GM12878 (cell line): ENCODE results near the gene RABL3. TPM values are rescaled to one million over a fixed set of nuclear protein-coding genes. Genes with fewer than 3 reads are reported as not detected.

Experiments
- CHD4 ChIP-seq: fragments of 200-600 bp; sonication (generic); IDR thresholded peaks from 2 replicates; pipeline ENCODE4 v1.6.1; 2016; ENCODE audit warnings: mild to moderate bottlenecking
- E4F1 ChIP-seq: fragments of 450-650 bp; IDR thresholded peaks from 2 replicates; pipeline ENCODE4 v1.6.1; 2018; ENCODE audit warnings: borderline replicate concordance, mild to moderate bottlenecking; ENCODE audit not compliant: partially characterized antibody
- EGR1 ChIP-seq, 2 experiments: IDR thresholded peaks; 1 replicate in 1 of 2; 2 replicates in 1 of 2; pipeline ENCODE4 v1.6.1; 2011 to 2012; ENCODE audit warnings: low read depth in 2 of 2, low read length in 2 of 2, borderline replicate concordance in 1 of 2, mild to moderate bottlenecking in 1 of 2, moderate library complexity in 1 of 2
- KDM1A ChIP-seq: fragments of 200-600 bp; sonication (generic); IDR thresholded peaks from 2 replicates; pipeline ENCODE4 v1.6.1; 2016; ENCODE audit warnings: borderline replicate concordance
- KLF5 ChIP-seq: fragments of 450-650 bp; IDR thresholded peaks from 2 replicates; pipeline ENCODE4 v1.6.1; 2014; ENCODE audit warnings: mild to moderate bottlenecking; ENCODE audit not compliant: partially characterized antibody
- MTA3 ChIP-seq: IDR thresholded peaks from 2 replicates; pipeline ENCODE4 v1.6.1; 2012; ENCODE audit warnings: low read length, inconsistent platforms, borderline replicate concordance
- MYC ChIP-seq: IDR thresholded peaks from 2 replicates; pipeline ENCODE4 v1.6.1; 2011; ENCODE audit warnings: mild to moderate bottlenecking, low read length, moderate library complexity, inconsistent platforms; ENCODE audit not compliant: insufficient read depth, insufficient replicate concordance, insufficient read length, severe bottlenecking
- NKRF ChIP-seq: fragments of 450-650 bp; conservative IDR thresholded peaks from 2 replicates; pipeline ENCODE4 v1.6.1; 2017; ENCODE audit warnings: mild to moderate bottlenecking, moderate library complexity
- RB1 ChIP-seq: fragments of 450-650 bp; formaldehyde crosslinking; IDR thresholded peaks from 2 replicates; pipeline ENCODE4 v1.6.1; 2017; ENCODE audit warnings: mild to moderate bottlenecking, borderline replicate concordance
- RUNX3 ChIP-seq: IDR thresholded peaks from 2 replicates; pipeline ENCODE4 v1.6.1; 2012; ENCODE audit warnings: low read length, inconsistent platforms
- SUZ12 ChIP-seq: fragments of 200-600 bp; sonication (generic); IDR thresholded peaks from one replicate; pipeline ENCODE4 v1.6.1; 2018; ENCODE audit warnings: antibody characterized with exemption, mild to moderate bottlenecking; ENCODE audit not compliant: unreplicated experiment
- TARDBP ChIP-seq: IDR thresholded peaks from 2 replicates; pipeline ENCODE4 v1.6.1; 2016; ENCODE audit warnings: borderline replicate concordance
- TBL1XR1 ChIP-seq: IDR thresholded peaks from 2 replicates; pipeline ENCODE4 v1.6.1; 2012; ENCODE audit warnings: low read depth, low read length, improper control_type of control experiment
- YBX1 ChIP-seq: fragments of 450-650 bp; IDR thresholded peaks from 2 replicates; pipeline ENCODE4 v1.6.1; 2016; ENCODE audit warnings: antibody characterized with exemption
- polyA plus RNA-seq, 11 experiments: library from polyadenylated mRNA; depleted of rRNA in 4 of 11; unstranded in 6 of 11; stranded (reverse) in 5 of 11; fragments of >200 nt; fragmentation: Nextera tagmentation in 4 of 11; fragmentation: Illumina TruSeq in 1 of 11; extraction: Ambion mirVana in 4 of 11; extraction: Trizol in 1 of 11; gene quantifications; 1 replicate in 1 of 11; 2 replicates in 10 of 11; pipeline versions ENCODE4 v1.2.1 to v1.2.3, GENCODE V29; 2011 to 2016; ENCODE audit warnings: inconsistent platforms in 2 of 11, missing spikeins in 2 of 11, low read depth in 1 of 11
- total RNA-seq, 4 experiments: library from RNA; depleted of rRNA in 3 of 4; stranded (reverse); fragments of >200 nt in 3 of 4; fragmentation: Illumina TruSeq in 1 of 4; extraction: Trizol in 1 of 4; gene quantifications; 2 replicates each; pipeline versions ENCODE4 v1.2.1 to v1.2.3, GENCODE V29; 2013 to 2021
- TF ChIP-seq, protein P1 (sequence below): fragments of 450-650 bp; formaldehyde crosslinking; IDR thresholded peaks from 2 replicates; pipeline ENCODE4 v1.5.0; 2022; ENCODE audit warnings: mild to moderate bottlenecking, missing genetic modification characterization
- TF ChIP-seq, protein P2 (sequence below): IDR thresholded peaks from 2 replicates; pipeline ENCODE4 v1.6.1; 2011; ENCODE audit warnings: borderline replicate concordance, low read depth, mild to moderate bottlenecking, moderate library complexity, mixed read lengths, low read length; ENCODE audit not compliant: insufficient read depth; ENCODE audit errors: extremely low read length
- TF ChIP-seq, protein P3 (sequence below): fragments of 150-350 bp; IDR thresholded peaks from 2 replicates; pipeline ENCODE4 v1.6.1; 2014; ENCODE audit warnings: mild to moderate bottlenecking, low read depth, low read length

RABL3 gene
- total and polyA plus RNA-seq, 10 of the 15 experiments (the other 5 are each of a cell fraction or from before 2014, with no cell fraction given), result 10.5 to 38.0 (median 25.2) TPM

- TF ChIP-seq E4F1 (no peak), CHD4 (no peak), EGR1 (IDR thresholded peaks at IDR 0.05; ENCODE audit: borderline replicate concordance in 1 of 2, low read depth in 2 of 2, low read length in 2 of 2) (no peak), MYC (no peak), KDM1A (no peak), KLF5 (no peak), RUNX3 (0 out of 2 replicates have a peak, but pooled peaks have one; percentile 13), TARDBP (no peak), NKRF (peak; percentile 89), RB1 (no peak; the same call in 1 of the 2 replicates), TBL1XR1 (no peak), YBX1 (no peak), MTA3 (no peak), SUZ12 (no peak)
- TF ChIP-seq, protein P1, sequence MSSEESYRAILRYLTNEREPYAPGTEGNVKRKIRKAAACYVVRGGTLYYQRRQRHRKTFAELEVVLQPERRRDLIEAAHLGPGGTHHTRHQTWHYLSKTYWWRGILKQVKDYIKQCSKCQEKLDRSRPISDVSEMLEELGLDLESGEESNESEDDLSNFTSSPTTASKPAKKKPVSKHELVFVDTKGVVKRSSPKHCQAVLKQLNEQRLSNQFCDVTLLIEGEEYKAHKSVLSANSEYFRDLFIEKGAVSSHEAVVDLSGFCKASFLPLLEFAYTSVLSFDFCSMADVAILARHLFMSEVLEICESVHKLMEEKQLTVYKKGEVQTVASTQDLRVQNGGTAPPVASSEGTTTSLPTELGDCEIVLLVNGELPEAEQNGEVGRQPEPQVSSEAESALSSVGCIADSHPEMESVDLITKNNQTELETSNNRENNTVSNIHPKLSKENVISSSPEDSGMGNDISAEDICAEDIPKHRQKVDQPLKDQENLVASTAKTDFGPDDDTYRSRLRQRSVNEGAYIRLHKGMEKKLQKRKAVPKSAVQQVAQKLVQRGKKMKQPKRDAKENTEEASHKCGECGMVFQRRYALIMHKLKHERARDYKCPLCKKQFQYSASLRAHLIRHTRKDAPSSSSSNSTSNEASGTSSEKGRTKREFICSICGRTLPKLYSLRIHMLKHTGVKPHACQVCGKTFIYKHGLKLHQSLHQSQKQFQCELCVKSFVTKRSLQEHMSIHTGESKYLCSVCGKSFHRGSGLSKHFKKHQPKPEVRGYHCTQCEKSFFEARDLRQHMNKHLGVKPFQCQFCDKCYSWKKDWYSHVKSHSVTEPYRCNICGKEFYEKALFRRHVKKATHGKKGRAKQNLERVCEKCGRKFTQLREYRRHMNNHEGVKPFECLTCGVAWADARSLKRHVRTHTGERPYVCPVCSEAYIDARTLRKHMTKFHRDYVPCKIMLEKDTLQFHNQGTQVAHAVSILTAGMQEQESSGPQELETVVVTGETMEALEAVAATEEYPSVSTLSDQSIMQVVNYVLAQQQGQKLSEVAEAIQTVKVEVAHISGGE (CRISPR knock-in tag), result no peak
- TF ChIP-seq, protein P2, sequence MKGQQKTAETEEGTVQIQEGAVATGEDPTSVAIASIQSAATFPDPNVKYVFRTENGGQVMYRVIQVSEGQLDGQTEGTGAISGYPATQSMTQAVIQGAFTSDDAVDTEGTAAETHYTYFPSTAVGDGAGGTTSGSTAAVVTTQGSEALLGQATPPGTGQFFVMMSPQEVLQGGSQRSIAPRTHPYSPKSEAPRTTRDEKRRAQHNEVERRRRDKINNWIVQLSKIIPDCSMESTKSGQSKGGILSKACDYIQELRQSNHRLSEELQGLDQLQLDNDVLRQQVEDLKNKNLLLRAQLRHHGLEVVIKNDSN, result no peak
- TF ChIP-seq, protein P3, sequence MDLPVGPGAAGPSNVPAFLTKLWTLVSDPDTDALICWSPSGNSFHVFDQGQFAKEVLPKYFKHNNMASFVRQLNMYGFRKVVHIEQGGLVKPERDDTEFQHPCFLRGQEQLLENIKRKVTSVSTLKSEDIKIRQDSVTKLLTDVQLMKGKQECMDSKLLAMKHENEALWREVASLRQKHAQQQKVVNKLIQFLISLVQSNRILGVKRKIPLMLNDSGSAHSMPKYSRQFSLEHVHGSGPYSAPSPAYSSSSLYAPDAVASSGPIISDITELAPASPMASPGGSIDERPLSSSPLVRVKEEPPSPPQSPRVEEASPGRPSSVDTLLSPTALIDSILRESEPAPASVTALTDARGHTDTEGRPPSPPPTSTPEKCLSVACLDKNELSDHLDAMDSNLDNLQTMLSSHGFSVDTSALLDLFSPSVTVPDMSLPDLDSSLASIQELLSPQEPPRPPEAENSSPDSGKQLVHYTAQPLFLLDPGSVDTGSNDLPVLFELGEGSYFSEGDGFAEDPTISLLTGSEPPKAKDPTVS, result no peak
Measured at GRCh38 chr3:120742849-120743365, 591 bp upstream of the RABL3 start (continued).
